NCI-H774 (cell line): ENCODE measurements around the gene TRMT2A.

Source experiments
- DNase-seq: peaks from one replicate; lab custom pipeline; 2025; lab: John Stamatoyannopoulos, UW

The TRMT2A gene

DNA sequence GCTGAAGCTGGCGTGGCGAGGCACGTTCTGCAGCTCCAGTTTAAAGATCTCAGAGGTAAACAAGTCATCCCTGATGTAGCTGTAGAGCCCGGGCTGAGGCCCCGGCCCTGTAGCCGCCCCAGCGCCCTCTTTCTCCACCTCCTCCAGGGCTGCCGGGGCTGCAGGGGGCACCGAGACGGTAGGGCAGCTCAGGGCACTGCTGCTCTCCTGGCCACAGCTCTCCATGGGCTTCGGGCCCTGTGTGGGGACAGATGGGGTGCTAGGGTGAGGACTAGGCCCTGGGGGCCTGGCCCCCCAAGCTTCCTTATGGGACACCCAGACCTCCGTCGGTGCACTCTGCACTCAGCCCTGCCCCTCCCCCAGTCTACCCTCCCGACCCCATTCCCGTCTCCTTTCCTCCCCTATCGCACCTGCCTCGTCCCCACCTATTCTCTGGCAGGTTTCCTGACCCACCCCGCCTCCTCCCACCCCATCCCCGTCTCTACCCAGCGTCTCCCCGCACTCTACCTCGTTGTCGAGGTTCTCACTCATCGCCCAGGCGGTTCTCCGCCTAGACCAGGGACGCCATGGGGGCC, 563 bp downstream of the TRMT2A start:
- DNase-seq: no peak

GRCh38 chr22:20115691-20116375, 1.2 kb downstream of the TRMT2A start, which contains the start of gene RANBP1:
Gene RANBP1, plus strand, starts transcription at chr22:20116104. Its CDS starts 81 bp downstream, at chr22:20116185.
- no peak for DNase-seq

- DNase-seq: no peak
Observed at GRCh38 chr22:20114506-20115475, 2.2 kb downstream of the TRMT2A start.

DNA sequence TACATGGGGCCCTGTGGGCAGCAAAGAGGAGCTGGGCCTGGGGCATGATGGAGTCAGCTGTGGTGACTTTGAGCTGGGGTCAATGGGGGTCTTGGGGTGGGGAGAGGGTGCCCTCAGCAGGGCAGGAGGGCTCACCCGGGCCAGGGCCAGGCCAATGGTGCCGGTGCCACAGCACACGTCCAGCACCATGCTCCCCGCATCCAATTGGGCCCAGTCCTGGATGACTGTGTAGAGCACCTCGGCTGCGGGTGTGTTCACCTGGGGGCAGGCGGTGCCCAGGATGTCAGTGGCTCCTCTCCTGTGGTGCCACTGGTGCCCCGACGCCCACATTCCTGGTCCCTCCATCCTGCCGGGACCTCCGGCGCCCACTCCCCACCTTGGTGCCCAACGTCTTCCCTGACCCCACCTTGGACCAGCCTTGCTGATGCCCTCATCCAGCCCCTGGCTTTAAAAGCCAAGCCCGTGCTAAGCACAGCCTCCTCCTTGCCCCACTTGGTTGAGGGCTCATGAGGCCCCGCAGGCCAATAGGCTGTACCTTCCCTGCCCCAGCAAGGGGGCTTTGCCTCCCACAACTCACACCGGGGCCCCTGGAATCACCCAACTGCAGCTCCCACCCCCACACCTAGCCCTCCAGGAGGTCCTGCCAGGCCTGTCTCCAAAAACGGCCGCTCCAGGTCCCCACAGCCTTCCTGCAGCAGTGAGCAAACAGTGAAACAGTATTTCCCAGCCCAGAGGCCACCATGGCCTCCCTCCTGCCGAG, 3.3 kb downstream of the TRMT2A start:
- DNase-seq: no peak

DNA sequence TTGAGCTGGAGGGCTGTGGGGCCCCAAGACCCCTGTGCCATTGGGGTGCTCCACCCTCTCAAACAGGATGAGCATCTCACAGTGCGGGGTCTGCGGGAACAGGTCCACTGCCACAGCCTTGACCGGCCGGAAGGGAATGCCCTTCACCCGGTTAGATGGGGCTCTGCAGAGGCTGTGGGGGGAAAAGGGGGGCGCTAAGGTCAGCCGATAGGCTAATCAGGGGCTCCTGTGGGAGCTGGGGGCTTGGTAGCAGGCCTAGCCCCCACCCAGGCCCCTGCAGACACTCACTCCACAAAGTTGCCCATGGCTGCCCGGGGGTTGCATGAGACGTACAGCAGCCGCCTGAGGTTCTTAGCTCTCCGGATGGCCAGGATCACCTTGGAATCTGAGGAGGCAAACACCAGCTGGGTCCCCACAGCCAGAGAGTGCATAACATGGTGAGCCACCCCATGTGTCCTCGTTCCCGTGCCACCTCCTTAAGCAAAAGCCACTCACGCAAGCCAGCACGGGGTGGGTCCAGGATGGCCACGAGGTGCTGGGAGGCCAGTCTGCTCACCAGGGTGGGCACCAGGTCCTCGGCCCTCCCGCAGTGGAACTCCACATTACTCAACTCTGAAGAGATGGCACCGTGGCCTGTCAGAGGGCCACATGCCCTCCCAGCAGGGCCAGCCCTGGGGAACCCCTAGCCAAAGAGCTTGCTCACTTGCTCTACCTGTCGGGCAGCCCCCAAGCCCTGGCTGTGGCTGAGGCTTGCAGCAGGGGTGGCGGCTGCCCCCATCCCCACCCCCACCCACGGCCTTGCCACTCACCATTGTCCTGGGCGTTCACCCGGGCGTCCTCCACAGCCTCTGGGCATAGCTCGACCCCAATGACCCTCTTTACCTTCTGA, 4.2 kb downstream of the TRMT2A start:
- no peak for DNase-seq

- no peak for DNase-seq
Observed at GRCh38 chr22:20111689-20112622, 5.1 kb downstream of the TRMT2A start.

DNA sequence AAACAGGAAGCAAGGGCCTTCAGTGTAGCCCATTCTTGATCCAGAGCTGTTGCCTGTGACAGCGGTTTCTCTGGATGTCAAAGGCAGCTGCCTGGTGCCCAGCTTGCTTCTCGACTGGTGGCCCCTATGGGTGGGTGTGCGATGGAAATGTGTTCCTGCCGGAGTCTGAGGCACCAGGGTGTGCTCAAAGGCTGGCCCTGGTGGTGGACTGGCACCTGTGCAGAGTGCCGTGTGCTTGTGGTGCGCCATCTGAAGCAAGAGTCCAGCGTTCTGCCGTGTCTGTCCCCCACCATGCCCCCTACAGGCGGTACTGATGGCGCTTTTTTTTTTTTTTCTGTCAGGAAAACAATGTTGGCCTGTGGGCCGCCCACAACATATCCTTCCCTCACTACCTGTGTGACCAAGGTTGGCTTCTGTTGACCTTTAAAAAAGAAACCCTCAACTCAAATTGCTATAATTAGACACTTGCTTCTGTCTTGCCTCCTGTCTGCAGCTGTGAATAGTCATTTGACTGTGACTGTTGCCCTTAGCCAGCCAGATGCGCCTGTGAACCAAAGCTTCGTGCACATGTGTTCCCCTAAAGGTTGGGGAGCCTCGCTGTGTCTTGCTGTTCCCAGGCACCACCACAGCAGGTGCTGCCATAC, 5.9 kb downstream of the TRMT2A start:
- DNase-seq: no peak

- no peak for DNase-seq
Observed at GRCh38 chr22:20110359-20110985, 6.6 kb downstream of the TRMT2A start.

GRCh38 chr22:20109411-20110358, 7.3 kb downstream of the TRMT2A start:
- no peak for DNase-seq

DNA sequence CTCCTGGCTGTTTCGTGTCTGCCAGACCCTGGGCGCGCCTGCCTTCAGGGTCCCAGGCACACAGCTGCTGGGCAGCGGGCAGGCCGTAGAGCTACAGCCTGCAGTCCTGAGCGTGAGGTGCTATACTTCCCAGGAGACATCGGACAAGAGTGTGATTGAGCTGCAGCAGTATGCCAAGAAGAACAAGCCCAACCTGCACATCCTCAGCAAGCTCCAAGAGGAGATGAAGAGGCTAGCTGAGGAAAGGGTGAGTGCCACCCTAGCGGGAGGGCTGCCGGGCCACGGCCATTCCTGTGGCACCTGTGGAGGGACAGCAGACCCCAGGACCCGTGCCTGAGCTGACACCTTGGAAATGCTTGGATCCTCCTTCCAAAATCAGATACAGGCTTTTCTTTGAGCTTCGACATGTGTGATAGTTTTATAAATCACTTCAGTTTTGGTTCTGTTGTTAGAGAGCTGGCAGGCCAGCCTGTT, 8.2 kb downstream of the TRMT2A start:
- no peak for DNase-seq

GRCh38 chr22:20107951-20108756, 8.9 kb downstream of the TRMT2A start:
- no peak for DNase-seq

GRCh38 chr22:20107471-20107901, 9.5 kb downstream of the TRMT2A start:
- no peak for DNase-seq

DNA sequence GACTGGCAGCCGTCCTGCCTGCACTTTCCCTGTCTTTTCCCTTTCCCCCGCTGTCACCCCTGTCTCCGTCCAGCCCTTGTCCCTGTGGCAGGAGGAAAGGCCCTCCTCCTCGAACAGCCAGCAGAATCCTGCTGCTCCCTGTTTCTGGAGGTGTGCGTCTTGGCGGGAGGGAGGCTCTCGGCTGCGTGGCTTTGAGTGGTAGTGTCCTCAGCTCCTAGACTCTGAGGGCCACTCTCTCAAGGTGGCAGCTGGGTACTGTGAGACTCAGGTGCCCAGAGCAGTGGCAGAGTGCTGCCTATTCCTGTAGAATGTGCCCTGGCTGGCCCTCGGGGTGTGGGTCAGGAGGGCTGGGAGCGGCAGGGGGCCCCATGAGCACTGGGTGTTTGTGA, 10.2 kb downstream of the TRMT2A start:
- no peak for DNase-seq

- DNase-seq: no peak
Observed at GRCh38 chr22:20106205-20106848, 10.7 kb downstream of the TRMT2A start.

- DNase-seq: no peak
Observed at GRCh38 chr22:20105456-20106204, 11.4 kb downstream of the TRMT2A start.
